H9 (cell line): Measurements from ENCODE around the gene SULT1C3. TPM values are rescaled to one million over a fixed set of nuclear protein-coding genes. Genes with fewer than 3 reads are reported as not detected.

Source experiments
- DNase-seq: peaks from one replicate; pipeline ENCODE4 v3.0.0-alpha.2; 2017
- H2AFZ ChIP-seq: one replicate; pipeline ENCODE4 v1.6.1; 2013; ENCODE audit warnings: mild to moderate bottlenecking, low read length, control low read depth, moderate library complexity
- H2AK5ac ChIP-seq: 2 replicates; pipeline ENCODE4 v1.6.1; 2013; ENCODE audit warnings: low read length, control low read depth, mixed read lengths; ENCODE audit not compliant: insufficient read length
- H2BK120ac ChIP-seq: one replicate; pipeline ENCODE4 v1.6.1; 2013; ENCODE audit warnings: low read depth, mild to moderate bottlenecking, low read length, control low read depth, inconsistent platforms; ENCODE audit not compliant: poor library complexity, severe bottlenecking
- H2BK12ac ChIP-seq: 2 replicates; pipeline ENCODE4 v1.6.1; 2013; ENCODE audit warnings: low read length, control low read depth, mixed read lengths, low read depth; ENCODE audit not compliant: insufficient read length
- H2BK15ac ChIP-seq: 2 replicates; pipeline ENCODE4 v1.6.1; 2013; ENCODE audit warnings: low read depth, low read length, control low read depth
- H2BK20ac ChIP-seq: one replicate; pipeline ENCODE4 v1.6.1; 2013; ENCODE audit warnings: low read depth, mild to moderate bottlenecking, low read length, control low read depth, inconsistent platforms; ENCODE audit not compliant: poor library complexity, severe bottlenecking
- H2BK5ac ChIP-seq: 2 replicates; pipeline ENCODE4 v1.6.1; 2013; ENCODE audit warnings: low read length, control low read depth, mixed read lengths; ENCODE audit not compliant: insufficient read length
- H3K14ac ChIP-seq: 2 replicates; pipeline ENCODE4 v1.6.1; 2013; ENCODE audit warnings: low read length, control low read depth; ENCODE audit not compliant: insufficient read depth
- H3K18ac ChIP-seq: 2 replicates; pipeline ENCODE4 v1.6.1; 2013; ENCODE audit warnings: low read depth, mild to moderate bottlenecking, mixed read lengths, low read length, control low read depth; ENCODE audit not compliant: insufficient read length
- H3K23ac ChIP-seq: 2 replicates; pipeline ENCODE4 v1.6.1; 2013; ENCODE audit warnings: low read length, control low read depth, mixed read lengths, low read depth; ENCODE audit not compliant: insufficient read length
- H3K23me2 ChIP-seq: 2 replicates; pipeline ENCODE4 v1.6.1; 2013; ENCODE audit warnings: low read depth, mild to moderate bottlenecking, mixed read lengths, low read length, control low read depth; ENCODE audit not compliant: insufficient read length, poor library complexity, severe bottlenecking
- H3K27ac ChIP-seq: 2 replicates; pipeline ENCODE4 v1.5.1; 2013; ENCODE audit warnings: low read length, control low read depth, mixed read lengths, low read depth; ENCODE audit not compliant: insufficient read length
- H3K27me3 ChIP-seq: 2 replicates; pipeline ENCODE4 v1.6.1; 2013; ENCODE audit warnings: low read length, control low read depth, inconsistent platforms; ENCODE audit not compliant: insufficient read depth
- H3K4ac ChIP-seq: 2 replicates; pipeline ENCODE4 v1.6.1; 2013; ENCODE audit warnings: low read depth, mild to moderate bottlenecking, control low read depth, inconsistent platforms, low read length, moderate library complexity
- H3K4me1 ChIP-seq: 2 replicates; pipeline ENCODE4 v1.6.1; 2013; ENCODE audit warnings: low read length, control low read depth, inconsistent platforms; ENCODE audit not compliant: insufficient read depth
- H3K4me2 ChIP-seq: 2 replicates; pipeline ENCODE4 v1.6.1; 2013; ENCODE audit warnings: low read length, control low read depth, mixed read lengths; ENCODE audit not compliant: insufficient read length, insufficient read depth
- H3K56ac ChIP-seq: 2 replicates; pipeline ENCODE4 v1.6.1; 2013; ENCODE audit warnings: low read depth, mild to moderate bottlenecking, mixed read lengths, low read length, control low read depth; ENCODE audit not compliant: insufficient read length
- H3K79me1 ChIP-seq: 2 replicates; pipeline ENCODE4 v1.6.1; 2013; ENCODE audit warnings: low read depth, mild to moderate bottlenecking, moderate library complexity, low read length, control low read depth, inconsistent platforms; ENCODE audit not compliant: insufficient read depth, poor library complexity, severe bottlenecking
- H3K79me2 ChIP-seq: 2 replicates; pipeline ENCODE4 v1.6.1; 2013; ENCODE audit warnings: low read length, control low read depth, inconsistent platforms; ENCODE audit not compliant: insufficient read depth
- H3K9ac ChIP-seq: 2 replicates; pipeline ENCODE4 v1.6.1; 2013; ENCODE audit warnings: low read length, control low read depth, mixed read lengths; ENCODE audit not compliant: insufficient read length; ENCODE audit errors: extremely low read depth
- H3K9me3 ChIP-seq: one replicate; pipeline ENCODE4 v1.6.1; 2013; ENCODE audit warnings: low read depth, low read length, inconsistent platforms; ENCODE audit not compliant: control insufficient read depth
- H3T11ph ChIP-seq: one replicate; pipeline ENCODE4 v1.6.1; 2013; ENCODE audit warnings: mild to moderate bottlenecking, low read length, control low read depth, inconsistent platforms
- H4K20me1 ChIP-seq: one replicate; pipeline ENCODE4 v1.6.1; 2013; ENCODE audit not compliant: control insufficient read depth, insufficient read length, insufficient read depth
- H4K5ac ChIP-seq: 2 replicates; pipeline ENCODE4 v1.6.1; 2013; ENCODE audit warnings: low read depth, mild to moderate bottlenecking, mixed read lengths, low read length, control low read depth; ENCODE audit not compliant: insufficient read length
- H4K8ac ChIP-seq: replicated peaks from 2 replicates; pipeline ENCODE4 v1.6.1; 2013; ENCODE audit warnings: low read length, control low read depth, mixed read lengths, low read depth; ENCODE audit not compliant: insufficient read length
- H4K91ac ChIP-seq: 2 replicates; pipeline ENCODE4 v1.6.1; 2013; ENCODE audit warnings: low read depth, mild to moderate bottlenecking, moderate library complexity, mixed read lengths, low read length, control low read depth; ENCODE audit not compliant: insufficient read length
- H3K27ac Mint-ChIP-seq, 3 experiments: 2 replicates in 2 of 3; 3 replicates in 1 of 3; pipeline ENCODE4 v1.8.0; 2020 to 2021; ENCODE audit warnings: mixed read lengths in 3 of 3, mild to moderate bottlenecking in 1 of 3, moderate library complexity in 1 of 3
- H3K27me3 Mint-ChIP-seq: 2 replicates; pipeline ENCODE4 v1.8.0; 2021; ENCODE audit warnings: low read depth, mild to moderate bottlenecking, moderate library complexity, mixed read lengths
- H3K36me3 Mint-ChIP-seq, 3 experiments: 2 replicates in 2 of 3; 3 replicates in 1 of 3; pipeline ENCODE4 v1.8.0; 2020 to 2021; ENCODE audit warnings: low read depth in 3 of 3, mixed read lengths in 3 of 3; ENCODE audit not compliant: insufficient read depth in 1 of 3
- H3K4me1 Mint-ChIP-seq, 2 experiments: 2 replicates each; pipeline ENCODE4 v1.8.0; 2020; ENCODE audit warnings: mixed read lengths in 2 of 2
- H3K4me3 Mint-ChIP-seq, 2 experiments: 2 replicates in 1 of 2; 3 replicates in 1 of 2; pipeline ENCODE4 v1.8.0; 2020 to 2021; ENCODE audit warnings: mild to moderate bottlenecking in 2 of 2, mixed read lengths in 2 of 2, moderate library complexity in 1 of 2
- H3K9me3 Mint-ChIP-seq, 2 experiments: 2 replicates in 1 of 2; 3 replicates in 1 of 2; pipeline ENCODE4 v1.8.0; 2020; ENCODE audit warnings: mild to moderate bottlenecking in 2 of 2, mixed read lengths in 2 of 2, moderate library complexity in 1 of 2
- CTCF ChIP-seq: fragments of 200-600 bp; sonication (generic); conservative IDR thresholded peaks from 3 replicates; pipeline ENCODE4 v1.8.0; 2021; ENCODE audit warnings: antibody characterized with exemption, mild to moderate bottlenecking
- WGBS: extraction: QIAGEN DNeasy Blood & Tissue Kit; methylation state at CpG from one replicate; pipeline ENCODE4 v1.1.7; 2013; ENCODE audit warnings: missing lambda C conversion rate, low lambda C conversion rate, mixed read lengths; ENCODE audit not compliant: insufficient read length; ENCODE audit errors: extremely low coverage; 5-methylcytosine and 5-hydroxymethylcytosine counted together
- total RNA-seq: library from RNA; stranded (reverse); gene quantifications from 2 replicates; pipeline ENCODE4 v1.2.1, GENCODE V29; 2021

Gene SULT1C3
- total RNA-seq, 1 experiment from 2014 or later, result not detected

DNA sequence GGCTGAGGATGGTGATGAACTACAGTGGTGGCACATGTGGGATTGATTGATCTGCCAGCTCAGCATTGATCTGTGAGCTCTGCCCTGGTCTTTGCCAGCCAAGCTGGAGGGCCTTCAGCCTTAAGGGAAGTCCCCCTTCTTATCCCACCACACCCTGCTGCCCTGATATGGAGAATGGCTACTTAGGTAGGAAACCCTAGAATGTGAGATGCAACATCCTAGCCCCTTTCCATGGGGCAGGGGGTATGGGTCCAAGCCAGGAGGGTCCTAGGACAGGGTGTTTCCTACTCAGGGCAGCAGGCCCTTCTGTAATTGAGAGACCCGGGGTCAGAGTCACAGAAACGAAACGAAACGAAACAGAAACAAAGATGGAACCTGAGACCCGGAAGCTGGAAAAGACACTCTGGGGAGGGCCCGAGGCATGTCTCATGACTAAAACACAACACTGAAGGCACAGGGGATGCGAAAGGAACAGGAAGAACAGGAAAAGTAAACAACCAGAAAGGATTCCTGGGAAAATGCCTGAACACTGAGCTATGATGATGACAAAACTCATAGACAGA, 32.0 kb downstream of the SULT1C3 start:
- Histone ChIP-seq H3K23me2 (no peaks in the 10 kb centered on the region), H4K91ac (no peak overlapping the region), H2BK120ac (no peak overlapping the region), H3T11ph (no peak overlapping the region), H4K20me1 (no peaks in the 10 kb centered on the region), H2BK12ac (no peak overlapping the region), H3K9me3 (no peaks in the 10 kb centered on the region), H3K79me2 (no peaks in the 10 kb centered on the region), H2BK5ac (no peak overlapping the region), H3K27ac (no peak overlapping the region), H3K18ac (no peak overlapping the region), H2AFZ (no peak overlapping the region), H3K4ac (no peak overlapping the region), H3K14ac (no peak overlapping the region; the same call in 1 of the 2 replicates), H3K9ac (no peak overlapping the region), H3K4me1 (no peaks in the 10 kb centered on the region), H3K79me1 (no peaks in the 10 kb centered on the region), H2BK15ac (no peak overlapping the region), H3K23ac (no peak overlapping the region), H3K27me3 (no peaks in the 10 kb centered on the region), H2BK20ac (no peak overlapping the region), H4K5ac (no peak overlapping the region), H3K56ac (no peak overlapping the region), H2AK5ac (no peak overlapping the region), H4K8ac (no peak overlapping the region), H3K4me2 (no peak overlapping the region)
- peak overlapping the region in 2 of 3 experiments; percentile 25 to 90; a peak in 3 of 7 replicates for H3K27ac Mint-ChIP-seq
- TF ChIP-seq CTCF, result no peak
- no peaks in the 10 kb centered on the region; the same call in 1 of the 2 replicates for H3K27me3 Mint-ChIP-seq
- no peak overlapping the region for H3K4me3 Mint-ChIP-seq
- WGBS, result no CpG with 5 or more reads among the region's 7 CpGs
- H3K9me3 Mint-ChIP-seq, result no peaks in the 10 kb centered on the region
- H3K36me3 Mint-ChIP-seq, result no peaks in the 10 kb centered on the region
- peaks cover 0 to 6% of the 10 kb centered on the region in 2 experiments; a peak in 2 of 4 replicates for H3K4me1 Mint-ChIP-seq
- DNase-seq, result no peak
